ENCODE data around the gene IFT74. TPM values are rescaled to one million over a fixed set of nuclear protein-coding genes. Genes with fewer than 3 reads are reported as not detected.

Gene IFT74
- polyA plus RNA-seq, 3 donors = 3.6 to 6.3 (median 3.7) TPM

GRCh38 chr9:27108981-27109541 lies 152.8 kb downstream of the IFT74 start, which contains the start of gene TEK:
TEK (plus strand) TSS chr9:27109225; CDS start chr9:27109591, 366 bp downstream.
- H3K27ac ChIP-seq (ENCODE audit: low read depth, low read length) = no peak within 1 kb of the TSS
- WGBS, 3 donors = 25 to 29% (median 27%) methylated on average over 9 of the region's 9 CpGs

DNA sequence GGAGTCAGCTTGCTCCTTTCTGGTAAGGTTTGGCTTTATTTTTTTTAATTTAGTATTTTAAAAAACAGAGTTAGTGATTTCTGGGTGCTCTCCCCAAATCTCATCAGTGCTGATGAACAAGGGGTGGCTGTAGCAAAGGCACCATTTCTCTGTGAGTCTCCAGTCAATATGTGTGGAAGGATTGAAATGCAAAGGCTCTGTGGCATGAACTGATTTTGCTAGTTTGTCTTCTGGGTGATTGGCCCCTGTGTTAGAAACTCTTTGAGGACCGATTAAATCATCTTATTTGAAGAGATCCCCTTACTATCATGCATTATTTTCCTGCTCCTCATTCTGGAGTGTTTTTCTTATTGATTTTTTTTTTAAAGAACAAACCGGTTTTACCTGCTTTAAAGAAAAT lies 153.4 kb downstream of the IFT74 start:
- no peak overlapping the region for H3K27ac ChIP-seq (ENCODE audit: low read depth, low read length)
- 22 to 61% (median 52%) methylated on average over 2 of the region's 2 CpGs for WGBS, 3 donors

- WGBS, 3 donors = 63 to 65% (median 63%) methylated on average over 4 of the region's 4 CpGs
- H3K27ac ChIP-seq (ENCODE audit: low read depth, low read length) = no peak overlapping the region
Observed at GRCh38 chr9:27110181-27110580, 154.0 kb downstream of the IFT74 start.

DNA sequence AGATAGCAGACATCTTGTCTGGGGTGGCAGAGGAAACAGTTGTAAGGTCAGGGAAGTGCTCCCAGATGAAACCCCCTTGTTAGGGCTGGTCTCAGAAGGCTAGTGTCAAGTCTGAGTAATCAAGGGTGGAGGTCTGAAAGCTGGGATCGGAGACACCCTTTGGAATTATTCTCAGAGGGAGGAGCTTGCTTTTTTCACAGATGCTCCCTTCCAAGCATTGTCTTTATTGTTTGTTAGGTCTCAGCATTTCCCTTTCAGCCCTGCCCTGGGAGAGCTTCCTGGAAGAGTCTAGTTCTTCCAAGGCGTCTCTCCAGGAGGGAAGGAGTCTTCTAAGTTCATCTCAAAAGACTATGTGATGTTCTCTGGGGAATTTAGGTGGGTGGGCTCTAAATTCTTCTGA lies 156.0 kb downstream of the IFT74 start:
- H3K27ac ChIP-seq (ENCODE audit: low read depth, low read length) = no peak overlapping the region
- 66 to 77% (median 73%) methylated on average over 2 of the region's 2 CpGs for WGBS, 3 donors

Other genes with a start within 250 kb of the IFT74 start
- gene CAAP1, start 63.6 kb upstream of the IFT74 start, polyA plus RNA-seq = 1 to 10 TPM; 5.4 to 7.6 (median 6.1) TPM
- 10 to 100 TPM in 2 of 3 donors, 1 to 10 TPM in 1; 10.0 to 15.5 (median 14.3) TPM for gene PLAA, start 9.2 kb upstream of the IFT74 start, polyA plus RNA-seq
- gene LRRC19, start 49.3 kb downstream of the IFT74 start, polyA plus RNA-seq = not detected
- gene TEK, start 152.8 kb downstream of the IFT74 start, polyA plus RNA-seq = 10 to 100 TPM in 1 of 3 donors, 1 to 10 TPM in 2; 2.5 to 18.2 (median 7.4) TPM